Measurements from ENCODE around the gene SEPTIN3.

GRCh38 chr22:41978732-41979131 is 9.5 kb downstream of the SEPTIN3 start:
- TF ChIP-seq CTCF (conservative IDR thresholded peaks at IDR 0.05; ENCODE audit: low read length) (no peak), EZH2phosphoT487 (IDR thresholded peaks at IDR 0.05; ENCODE audit: borderline replicate concordance) (no peak)
